ENCODE results near the gene BCLAF1.
"Not testable (repeated sequence)": the region's sequence is repeated elsewhere in the genome, so short reads cannot be mapped to it uniquely, and the experiment has no call there.

BCLAF1 gene

DNA sequence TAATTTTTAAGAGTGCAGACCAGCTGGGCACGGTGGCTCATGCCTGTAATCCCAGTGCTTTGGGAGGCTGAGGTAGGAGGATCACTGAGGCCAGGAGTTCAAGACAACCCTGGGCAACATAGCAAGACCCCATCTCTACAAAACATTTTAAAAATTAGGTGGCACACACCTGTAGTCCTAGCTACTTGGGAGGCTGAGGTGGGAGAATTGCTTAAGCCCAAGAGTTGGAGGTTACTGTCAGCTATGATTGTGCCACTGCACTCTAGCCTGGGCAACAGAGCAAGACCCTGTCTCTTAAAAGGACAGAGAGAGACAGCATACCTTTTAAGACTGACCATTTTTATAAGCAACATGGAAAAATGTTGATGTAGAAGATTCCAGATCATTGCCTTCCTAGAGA is 18.8 kb upstream of the BCLAF1 start:
- not testable (repeated sequence) for DNase-seq (ENCODE audit: low spot score)

DNA sequence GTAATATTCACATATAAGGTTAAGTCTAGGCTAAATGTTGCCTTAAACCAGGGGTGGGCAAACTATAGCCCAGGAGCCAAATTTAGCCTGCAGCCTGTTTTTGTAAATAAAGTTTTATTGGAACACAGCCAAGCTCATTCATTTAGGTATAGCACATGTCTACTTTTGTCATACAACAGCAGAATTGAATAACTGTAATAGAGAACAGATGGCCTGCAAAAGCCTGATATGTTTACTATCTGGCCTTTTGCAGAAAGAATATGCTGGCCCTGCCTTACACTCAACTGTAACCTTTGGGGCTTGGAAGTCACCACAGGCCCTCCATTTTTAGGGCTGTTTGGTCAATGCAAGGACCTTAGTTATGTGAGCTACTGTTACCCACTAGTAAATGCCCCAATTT is 17.7 kb upstream of the BCLAF1 start:
- DNase-seq (ENCODE audit: low spot score) = no peak

DNA sequence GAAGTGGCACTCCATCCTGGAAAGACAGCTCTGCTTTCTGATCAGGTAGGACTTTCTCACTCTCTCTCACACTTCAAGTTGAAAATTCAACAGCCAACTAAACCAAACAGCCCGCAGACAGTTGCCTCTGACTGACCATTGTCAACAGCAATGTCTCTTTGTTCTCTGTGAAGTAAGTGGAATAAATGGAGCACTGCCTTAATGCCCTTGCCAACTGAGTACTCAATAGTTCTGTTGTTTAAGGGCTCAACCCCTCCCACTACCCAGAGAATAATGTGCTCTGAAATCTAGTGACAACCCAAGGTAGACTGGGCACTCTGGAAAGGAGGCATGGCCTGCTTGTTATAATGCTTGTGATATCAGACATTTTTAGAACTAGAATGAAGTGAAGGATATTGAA is 16.8 kb upstream of the BCLAF1 start:
- DNase-seq (ENCODE audit: low spot score) = peak; percentile 95

DNA sequence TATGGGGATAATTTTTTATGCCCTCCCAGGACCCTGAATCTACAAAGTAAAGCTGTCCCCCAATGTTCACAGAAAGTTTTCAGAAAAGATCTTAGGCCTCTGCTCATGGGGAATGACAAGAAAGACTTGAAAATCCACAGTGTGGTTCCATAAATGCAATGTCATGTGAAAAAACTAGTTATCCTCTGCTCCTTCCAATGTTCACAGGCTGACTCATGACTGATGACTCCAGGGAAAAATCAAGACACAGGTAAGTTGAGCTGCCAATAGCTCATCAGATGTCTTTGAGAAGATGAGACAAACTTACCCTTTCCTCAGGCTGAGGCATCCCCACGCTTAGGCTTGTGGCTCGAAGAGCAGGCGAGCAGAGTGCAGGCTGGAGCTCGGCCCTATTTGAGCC is 14.8 kb upstream of the BCLAF1 start:
- DNase-seq (ENCODE audit: low spot score) = no peak

DNA sequence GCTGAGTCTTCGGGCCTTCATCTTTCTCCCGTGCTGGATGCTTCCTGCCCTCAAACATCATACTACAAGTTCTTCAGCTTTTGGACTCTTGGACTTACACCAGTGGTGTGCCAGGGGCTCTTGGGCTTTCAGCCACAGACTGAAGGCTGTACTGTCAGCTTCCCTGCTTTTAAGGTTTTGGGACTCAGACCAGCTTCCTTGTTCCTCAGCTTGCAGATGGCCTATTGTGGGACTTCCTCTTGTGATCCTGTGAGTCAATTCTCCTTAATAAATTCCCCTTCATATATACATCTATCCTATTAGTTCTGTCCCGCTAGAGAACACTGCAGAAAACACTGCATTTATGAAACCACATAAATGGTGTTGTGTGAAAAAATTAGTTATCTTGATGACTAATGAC is 13.9 kb upstream of the BCLAF1 start:
- DNase-seq (ENCODE audit: low spot score) = no peak

DNA sequence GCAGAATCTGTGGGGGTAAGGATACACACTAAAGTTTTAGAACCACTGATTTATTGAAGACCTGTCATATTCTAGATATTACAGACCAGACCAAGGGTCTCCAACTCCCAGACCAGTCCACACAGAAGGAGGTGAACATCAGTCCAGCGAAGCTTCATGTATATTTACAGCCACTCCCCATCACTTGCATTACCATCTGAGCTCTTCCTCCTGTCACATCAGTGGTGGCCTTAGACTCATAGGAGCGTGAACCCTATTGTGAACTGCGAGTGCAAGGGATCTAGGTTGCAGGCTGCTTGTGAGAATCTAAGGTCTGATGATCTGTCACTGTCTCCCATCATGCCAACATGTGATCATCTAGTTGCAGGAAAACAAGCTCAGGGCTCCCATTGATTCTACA is 5.0 kb upstream of the BCLAF1 start:
- DNase-seq (ENCODE audit: low spot score) = no peak

DNA sequence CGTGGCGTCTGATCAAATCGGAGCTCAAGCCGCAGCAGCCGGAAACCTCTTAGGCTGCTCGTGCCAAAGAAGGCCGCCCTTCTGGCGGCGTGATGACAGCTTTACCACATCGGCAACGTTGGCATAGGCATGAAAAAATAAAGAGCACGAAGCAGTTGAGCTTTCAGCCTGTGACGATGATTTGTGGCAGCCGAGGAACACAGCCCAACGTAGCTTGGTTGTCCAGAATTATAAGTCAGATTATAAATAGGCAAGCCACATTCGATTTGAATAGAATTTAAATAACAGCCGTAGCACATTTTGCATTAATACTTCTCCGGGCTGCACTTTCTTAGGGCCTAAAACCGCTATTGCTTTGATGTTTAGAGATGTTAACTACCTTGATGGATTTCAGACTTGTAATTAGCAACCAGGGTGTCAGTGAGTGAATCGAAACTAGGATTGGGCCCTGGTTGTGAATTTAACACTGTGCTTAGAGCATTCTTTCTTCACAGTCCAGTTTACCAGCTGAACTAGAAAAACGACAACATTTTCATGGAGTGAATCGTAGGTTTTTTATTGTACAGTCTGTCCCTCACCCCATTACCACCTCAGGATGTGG is 864 bp upstream of the BCLAF1 start:
- no peak for DNase-seq (ENCODE audit: low spot score)

DNA sequence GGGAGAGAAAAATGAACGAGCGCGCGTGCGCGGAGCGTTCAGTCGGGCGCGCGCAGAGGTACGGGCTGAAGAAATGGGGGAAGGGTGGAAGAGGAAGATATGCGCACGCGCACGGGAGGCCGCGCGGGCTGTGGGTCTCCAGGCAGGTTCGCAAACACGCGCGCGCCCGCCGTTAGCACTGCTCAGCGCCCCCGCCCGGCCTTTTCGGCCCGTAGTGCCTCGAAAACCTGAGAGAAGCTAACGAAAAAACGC is 393 bp downstream of the BCLAF1 start:
- peak; percentile 87 for DNase-seq (ENCODE audit: low spot score)

- DNase-seq (ENCODE audit: low spot score) = peak; percentile 70
Measured at GRCh38 chr6:136288566-136289326, 900 bp downstream of the BCLAF1 start.

DNA sequence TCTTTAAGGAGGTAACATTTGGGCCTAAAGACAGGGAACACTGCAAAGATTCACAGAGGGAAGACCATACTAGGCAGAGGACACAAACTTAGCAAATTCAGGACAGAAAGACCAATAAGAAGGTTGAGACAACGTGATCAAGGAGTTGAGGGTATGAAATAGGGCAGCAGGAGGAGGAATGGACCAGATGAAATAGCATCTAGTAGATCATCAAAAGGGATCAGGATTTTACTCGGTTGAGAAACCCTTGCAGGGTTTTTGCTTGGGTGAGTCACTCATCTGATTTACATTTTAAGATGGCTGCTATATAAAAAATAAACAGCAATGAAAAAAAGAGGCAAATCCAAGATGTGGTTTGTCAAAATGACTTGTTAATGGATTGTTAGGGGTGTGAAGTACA is 4.7 kb downstream of the BCLAF1 start:
- DNase-seq (ENCODE audit: low spot score) = no peak

GRCh38 chr6:136282906-136283305 is 6.7 kb downstream of the BCLAF1 start:
- DNase-seq (ENCODE audit: low spot score) = no peak

DNA sequence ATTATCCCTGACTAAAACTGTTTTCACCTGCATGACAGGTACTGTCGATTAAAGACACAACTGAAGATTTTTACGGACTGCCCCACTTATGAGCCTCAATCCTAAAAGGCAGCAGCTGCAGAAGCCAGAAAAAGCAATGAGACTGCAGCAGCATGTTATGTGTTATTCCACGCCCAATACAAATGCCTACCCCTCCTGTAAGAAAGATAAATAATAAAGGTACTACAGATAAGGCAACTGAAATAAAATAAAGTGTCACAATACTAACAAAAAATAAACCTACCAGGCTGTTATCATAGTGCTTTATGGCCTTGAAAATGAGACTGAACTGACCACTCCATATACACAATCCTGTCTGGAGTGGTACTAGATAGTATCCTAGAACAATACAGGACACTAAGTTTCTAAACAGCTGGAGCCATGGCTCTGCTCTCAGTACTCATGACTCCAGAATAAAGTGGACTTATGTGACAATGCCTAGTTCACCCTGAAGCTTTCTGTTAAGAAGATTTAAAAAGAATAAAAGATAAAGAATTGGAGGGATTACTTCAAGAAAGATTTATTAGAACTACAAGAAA is 9.5 kb downstream of the BCLAF1 start:
- DNase-seq (ENCODE audit: low spot score) = no peak

DNA sequence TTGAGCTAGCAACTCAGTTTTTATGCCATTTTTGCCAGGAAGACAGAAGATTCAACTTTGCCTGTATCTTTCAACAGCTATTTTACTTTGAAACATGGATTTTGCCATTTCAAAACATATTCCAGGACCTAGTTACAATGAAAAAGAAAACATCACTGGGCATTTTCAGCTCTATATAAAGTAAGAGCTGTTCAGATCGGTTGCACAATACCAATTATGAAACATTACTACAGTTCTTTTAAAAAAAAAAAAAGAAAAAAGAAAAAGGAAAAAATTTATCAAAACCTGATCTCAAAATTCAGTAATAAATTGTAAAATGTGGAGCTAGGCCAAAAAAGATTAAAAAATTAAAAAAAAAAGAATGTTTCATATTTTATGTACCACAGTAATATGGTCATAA is 15.6 kb downstream of the BCLAF1 start:
- DNase-seq (ENCODE audit: low spot score) = no peak

DNA sequence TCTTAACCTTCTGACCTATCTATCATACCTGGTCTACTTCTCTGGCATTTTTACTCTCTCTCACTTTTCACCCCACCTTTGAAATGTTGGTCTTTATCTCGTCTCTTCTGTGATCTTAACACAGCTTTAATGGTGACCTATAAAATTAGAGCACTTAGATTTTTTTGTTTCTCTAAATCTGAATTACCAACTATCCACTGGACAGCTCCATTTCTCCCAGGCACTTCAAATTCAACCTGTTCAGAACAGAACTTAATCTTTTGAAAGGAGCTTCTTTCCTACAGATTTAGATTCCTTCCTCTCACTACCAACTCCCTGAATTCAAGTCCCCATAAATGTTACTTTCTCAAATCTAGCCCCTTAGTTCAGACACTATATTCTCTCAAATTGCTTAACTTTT is 24.5 kb downstream of the BCLAF1 start:
- DNase-seq (ENCODE audit: low spot score) = no peak

- DNase-seq (ENCODE audit: low spot score) = no peak
Measured at GRCh38 chr6:136262940-136263339, 26.7 kb downstream of the BCLAF1 start.

DNA sequence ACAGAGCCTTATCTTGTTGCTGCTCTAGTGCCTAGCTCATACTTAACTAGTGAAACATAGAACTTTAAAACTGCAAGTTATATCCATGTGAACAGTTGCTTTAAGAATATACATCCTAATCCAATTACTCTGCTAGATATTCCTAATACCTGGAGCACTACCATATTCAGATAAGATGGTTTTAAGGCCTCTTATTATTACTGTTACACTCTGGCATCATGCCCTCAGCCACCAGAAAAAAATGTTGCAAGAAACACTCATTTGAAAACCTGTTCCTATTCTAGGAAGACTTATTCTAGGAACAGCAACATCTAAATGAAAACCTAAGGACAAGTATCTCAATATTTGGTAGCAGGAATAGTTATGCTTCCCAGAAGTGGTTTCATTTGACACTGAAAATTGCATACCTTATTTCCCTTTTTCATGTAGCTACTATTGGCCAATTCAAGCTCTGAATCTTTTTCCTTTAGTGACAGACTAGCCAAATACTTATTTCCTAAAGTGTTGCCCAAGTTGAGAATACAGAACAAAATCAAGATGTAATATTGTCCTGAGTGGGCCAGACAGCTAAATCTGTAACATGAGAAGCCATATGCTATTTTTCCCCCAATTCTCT is 34.7 kb downstream of the BCLAF1 start:
- no peak for DNase-seq (ENCODE audit: low spot score)

GRCh38 chr6:136253734-136254133 is 35.9 kb downstream of the BCLAF1 start:
- no peak for DNase-seq (ENCODE audit: low spot score)

- no peak for DNase-seq (ENCODE audit: low spot score)
Measured at GRCh38 chr6:136252441-136252840, 37.2 kb downstream of the BCLAF1 start.

DNA sequence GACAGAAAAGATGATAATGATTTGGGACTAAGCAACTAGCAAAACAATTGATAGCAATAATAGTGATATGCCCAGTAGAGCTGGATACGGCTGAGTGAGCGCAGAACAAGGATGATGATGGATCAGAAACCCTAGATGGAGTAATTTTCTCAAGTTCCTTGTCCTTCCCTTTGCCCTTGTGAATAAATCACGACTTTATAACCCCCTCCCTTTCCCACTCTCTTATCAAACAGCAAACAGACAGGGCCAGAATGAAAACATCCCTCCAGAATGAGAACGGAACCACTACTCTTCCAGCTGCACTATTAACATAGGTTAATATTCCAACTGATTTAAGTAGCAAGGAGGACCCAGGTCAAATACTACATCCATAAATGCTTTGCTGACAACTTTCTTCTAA is 38.3 kb downstream of the BCLAF1 start:
- DNase-seq (ENCODE audit: low spot score) = no peak

DNA sequence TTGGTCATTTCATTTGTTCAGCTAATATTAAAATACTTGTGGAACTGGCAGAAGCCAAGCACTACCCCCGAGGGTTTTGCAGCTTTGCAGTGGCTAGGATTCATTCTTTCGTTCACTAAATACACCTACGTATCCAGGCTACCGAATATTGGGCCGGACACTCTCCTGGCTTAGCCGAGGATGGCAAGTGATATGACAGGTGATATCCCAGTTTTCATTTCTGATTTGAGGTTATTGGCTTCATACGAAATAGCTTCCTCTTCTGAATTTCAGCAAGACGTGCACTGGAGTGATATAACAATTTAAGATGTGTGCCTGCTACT is 39.0 kb downstream of the BCLAF1 start:
- no peak for DNase-seq (ENCODE audit: low spot score)

DNA sequence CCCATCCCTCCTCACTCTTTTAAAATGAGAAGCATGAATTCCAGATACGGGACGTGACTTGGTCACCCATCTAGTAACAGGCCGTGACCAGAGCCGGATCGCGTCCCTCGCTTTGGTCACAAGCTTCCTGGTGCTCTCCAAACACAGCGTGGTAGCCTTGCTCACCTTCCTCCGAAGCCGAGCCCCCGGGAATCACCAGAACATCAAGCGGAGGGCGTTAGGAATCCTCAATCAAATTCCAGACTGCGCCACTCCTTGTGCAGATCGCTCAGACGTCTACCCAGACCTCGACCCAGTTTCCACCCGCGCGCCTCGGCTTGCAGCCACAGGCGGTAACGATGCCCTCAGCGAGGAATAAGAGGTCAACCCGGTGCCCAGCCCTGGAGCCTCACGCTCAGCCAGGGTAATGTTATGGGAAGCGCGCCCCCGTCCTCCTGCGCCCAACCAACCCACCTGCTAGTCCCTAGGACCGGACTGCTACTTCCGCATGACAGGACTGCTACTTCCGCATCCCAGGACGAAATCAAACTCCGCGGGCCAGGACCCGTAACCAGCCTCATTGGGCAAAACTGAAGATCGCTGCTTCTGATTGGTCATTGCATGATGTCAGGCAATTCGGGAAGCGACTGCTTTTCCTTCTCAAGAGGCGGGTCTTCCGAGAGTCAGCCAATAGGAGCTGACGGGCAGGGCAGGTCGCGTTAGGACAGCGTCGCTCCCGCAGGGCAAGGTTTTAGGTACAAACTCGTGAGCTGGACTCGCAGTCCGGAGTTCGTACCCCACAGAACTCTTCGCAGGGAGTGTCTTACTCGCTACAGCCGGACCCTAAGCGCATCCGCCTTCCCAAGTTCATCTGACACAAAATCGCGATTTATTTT is 39.6 kb downstream of the BCLAF1 start, which contains the start of gene MTFR2:
Gene MTFR2 (minus strand): TSS at position 501 of the 875 bp plus-strand sequence. CDS start 1,212 bp downstream, outside the sequence.
- peak; percentile 98 for DNase-seq (ENCODE audit: low spot score)

DNA sequence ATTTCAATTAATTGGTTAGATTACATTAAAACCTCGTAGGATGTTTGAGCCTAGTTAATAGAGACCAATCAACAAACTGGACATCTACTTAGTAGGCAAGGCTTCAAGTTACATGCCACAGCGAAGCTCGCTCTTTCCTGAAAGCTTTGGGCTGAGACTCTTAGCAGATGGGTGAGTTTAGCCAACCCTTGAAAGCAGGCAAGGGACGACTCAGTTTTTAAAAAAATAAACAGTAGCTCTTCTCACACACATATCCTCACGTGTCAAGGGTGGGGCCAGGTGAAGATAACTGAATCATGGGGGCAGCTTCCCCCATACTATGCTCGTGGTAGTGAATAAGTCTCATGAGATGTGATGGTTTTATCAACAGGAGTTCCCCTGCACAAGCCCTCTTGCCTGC is 40.3 kb downstream of the BCLAF1 start:
- DNase-seq (ENCODE audit: low spot score) = no peak
